Renal cortex interstitium (tissue), 15 donors: Measurements from ENCODE around the gene QSOX1. TPM values are rescaled to one million over a fixed set of nuclear protein-coding genes. Genes with fewer than 3 reads are reported as not detected.
"Not testable (repeated sequence)": the region's sequence is repeated elsewhere in the genome, so short reads cannot be mapped to it uniquely, and the experiment has no call there.

Experiments
- DNase-seq, 11 donors: peaks; one replicate each; pipeline ENCODE4 v3.0.0-alpha.2; 2013; ENCODE audit warnings: low read depth in 9 of 11, low spot score in 4 of 11; ENCODE audit errors: extremely low read depth in 1 of 11
- long read RNA-seq, 16 experiments: transcript quantifications; one replicate each; lab custom pipeline, GENCODE V29; 2026
- polyA plus RNA-seq, 3 donors: library from polyadenylated mRNA; unstranded; fragments of 120-200 nt; gene quantifications; one replicate each; pipeline ENCODE4 v1.2.1, GENCODE V29; 2013; ENCODE audit not compliant: insufficient read length in 3 of 3

The QSOX1 gene, protein sequence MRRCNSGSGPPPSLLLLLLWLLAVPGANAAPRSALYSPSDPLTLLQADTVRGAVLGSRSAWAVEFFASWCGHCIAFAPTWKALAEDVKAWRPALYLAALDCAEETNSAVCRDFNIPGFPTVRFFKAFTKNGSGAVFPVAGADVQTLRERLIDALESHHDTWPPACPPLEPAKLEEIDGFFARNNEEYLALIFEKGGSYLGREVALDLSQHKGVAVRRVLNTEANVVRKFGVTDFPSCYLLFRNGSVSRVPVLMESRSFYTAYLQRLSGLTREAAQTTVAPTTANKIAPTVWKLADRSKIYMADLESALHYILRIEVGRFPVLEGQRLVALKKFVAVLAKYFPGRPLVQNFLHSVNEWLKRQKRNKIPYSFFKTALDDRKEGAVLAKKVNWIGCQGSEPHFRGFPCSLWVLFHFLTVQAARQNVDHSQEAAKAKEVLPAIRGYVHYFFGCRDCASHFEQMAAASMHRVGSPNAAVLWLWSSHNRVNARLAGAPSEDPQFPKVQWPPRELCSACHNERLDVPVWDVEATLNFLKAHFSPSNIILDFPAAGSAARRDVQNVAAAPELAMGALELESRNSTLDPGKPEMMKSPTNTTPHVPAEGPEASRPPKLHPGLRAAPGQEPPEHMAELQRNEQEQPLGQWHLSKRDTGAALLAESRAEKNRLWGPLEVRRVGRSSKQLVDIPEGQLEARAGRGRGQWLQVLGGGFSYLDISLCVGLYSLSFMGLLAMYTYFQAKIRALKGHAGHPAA
- polyA plus RNA-seq: 10 to 100 TPM; 53.2 to 62.6 (median 60.7) TPM
- long read RNA-seq, donor 1, full-length matches to known transcripts: 4 of 4 reads
- long read RNA-seq, donor 1, partial matches to known transcripts: 0 of 4 reads
- long read RNA-seq, donor 1, other reads (novel, unspliced or antisense): 0 of 4 reads
- long read RNA-seq, donor 2, full-length matches to known transcripts: 9 of 9 reads
- long read RNA-seq, donor 2, partial matches to known transcripts: 0 of 9 reads
- long read RNA-seq, donor 2, other reads (novel, unspliced or antisense): 0 of 9 reads
- long read RNA-seq, donor 3, full-length matches to known transcripts: 11 of 16 reads
- long read RNA-seq, donor 3, partial matches to known transcripts: 5 of 16 reads
- long read RNA-seq, donor 3, other reads (novel, unspliced or antisense): 0 of 16 reads
- long read RNA-seq, donor 4, full-length matches to known transcripts: 14 of 19 reads
- long read RNA-seq, donor 4, partial matches to known transcripts: 0 of 19 reads
- long read RNA-seq, donor 4, other reads (novel, unspliced or antisense): 5 of 19 reads
- long read RNA-seq, donor 5: 0 reads
- long read RNA-seq, donor 6, full-length matches to known transcripts: 5 of 5 reads
- long read RNA-seq, donor 6, partial matches to known transcripts: 0 of 5 reads
- long read RNA-seq, donor 6, other reads (novel, unspliced or antisense): 0 of 5 reads
- long read RNA-seq, donor 7, full-length matches to known transcripts: 9 of 9 reads
- long read RNA-seq, donor 7, partial matches to known transcripts: 0 of 9 reads
- long read RNA-seq, donor 7, other reads (novel, unspliced or antisense): 0 of 9 reads
- long read RNA-seq, donor 8, full-length matches to known transcripts: 15 of 15 reads
- long read RNA-seq, donor 8, partial matches to known transcripts: 0 of 15 reads
- long read RNA-seq, donor 8, other reads (novel, unspliced or antisense): 0 of 15 reads
- long read RNA-seq, donor 9, full-length matches to known transcripts: 11 of 11 reads
- long read RNA-seq, donor 9, partial matches to known transcripts: 0 of 11 reads
- long read RNA-seq, donor 9, other reads (novel, unspliced or antisense): 0 of 11 reads
- long read RNA-seq, donor 10, full-length matches to known transcripts: 13 of 13 reads
- long read RNA-seq, donor 10, partial matches to known transcripts: 0 of 13 reads
- long read RNA-seq, donor 10, other reads (novel, unspliced or antisense): 0 of 13 reads
- long read RNA-seq, donor 11, full-length matches to known transcripts: 13 of 13 reads
- long read RNA-seq, donor 11, partial matches to known transcripts: 0 of 13 reads
- long read RNA-seq, donor 11, other reads (novel, unspliced or antisense): 0 of 13 reads
- long read RNA-seq, donor 12, full-length matches to known transcripts: 2 of 16 reads
- long read RNA-seq, donor 12, partial matches to known transcripts: 14 of 16 reads
- long read RNA-seq, donor 12, other reads (novel, unspliced or antisense): 0 of 16 reads
- long read RNA-seq, donor 13, full-length matches to known transcripts: 18 of 98 reads
- long read RNA-seq, donor 13, partial matches to known transcripts: 80 of 98 reads
- long read RNA-seq, donor 13, other reads (novel, unspliced or antisense): 0 of 98 reads
- long read RNA-seq, donor 14, full-length matches to known transcripts: 7 of 7 reads
- long read RNA-seq, donor 14, partial matches to known transcripts: 0 of 7 reads
- long read RNA-seq, donor 14, other reads (novel, unspliced or antisense): 0 of 7 reads
- long read RNA-seq, donor 15, full-length matches to known transcripts: 6 of 21 reads
- long read RNA-seq, donor 15, partial matches to known transcripts: 15 of 21 reads
- long read RNA-seq, donor 15, other reads (novel, unspliced or antisense): 0 of 21 reads
- long read RNA-seq, donor 16, full-length matches to known transcripts: 35 of 148 reads
- long read RNA-seq, donor 16, partial matches to known transcripts: 108 of 148 reads
- long read RNA-seq, donor 16, other reads (novel, unspliced or antisense): 5 of 148 reads

DNA sequence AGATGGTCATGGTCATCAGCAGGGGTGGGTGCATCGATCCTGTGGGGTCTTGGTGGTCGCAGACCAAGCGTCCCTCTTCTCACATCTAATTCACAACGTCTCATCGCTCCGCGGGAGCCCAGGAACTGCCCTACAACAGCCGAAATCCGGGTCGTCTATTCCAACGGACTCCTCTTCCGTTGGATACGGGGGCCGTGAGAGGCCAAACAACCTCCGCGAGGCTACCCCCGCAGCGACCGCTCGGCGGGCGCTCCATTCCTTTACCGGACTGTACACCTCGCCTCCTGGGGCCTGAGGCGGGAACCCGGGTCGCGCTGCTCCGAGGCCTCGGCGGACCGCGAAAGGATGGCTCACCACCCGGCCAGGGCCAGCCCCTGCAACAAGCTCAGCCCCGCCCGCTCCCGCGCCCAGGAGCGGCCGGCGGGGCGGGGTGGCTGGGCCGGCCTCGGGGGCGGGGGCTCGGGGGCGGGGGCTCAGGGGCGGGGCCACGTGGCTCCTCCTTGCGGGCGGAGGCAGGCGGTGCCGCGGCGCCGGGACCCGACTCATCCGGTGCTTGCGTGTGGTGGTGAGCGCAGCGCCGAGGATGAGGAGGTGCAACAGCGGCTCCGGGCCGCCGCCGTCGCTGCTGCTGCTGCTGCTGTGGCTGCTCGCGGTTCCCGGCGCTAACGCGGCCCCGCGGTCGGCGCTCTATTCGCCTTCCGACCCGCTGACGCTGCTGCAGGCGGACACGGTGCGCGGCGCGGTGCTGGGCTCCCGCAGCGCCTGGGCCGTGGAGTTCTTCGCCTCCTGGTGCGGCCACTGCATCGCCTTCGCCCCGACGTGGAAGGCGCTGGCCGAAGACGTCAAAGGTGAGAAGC lies at the start of gene QSOX1:
QSOX1 (plus strand) TSS at position 545 of the 857 bp plus-strand sequence; CDS start at position 584, 39 bp downstream.
- peak; percentile 66 to 85 (median 78) for DNase-seq

DNA sequence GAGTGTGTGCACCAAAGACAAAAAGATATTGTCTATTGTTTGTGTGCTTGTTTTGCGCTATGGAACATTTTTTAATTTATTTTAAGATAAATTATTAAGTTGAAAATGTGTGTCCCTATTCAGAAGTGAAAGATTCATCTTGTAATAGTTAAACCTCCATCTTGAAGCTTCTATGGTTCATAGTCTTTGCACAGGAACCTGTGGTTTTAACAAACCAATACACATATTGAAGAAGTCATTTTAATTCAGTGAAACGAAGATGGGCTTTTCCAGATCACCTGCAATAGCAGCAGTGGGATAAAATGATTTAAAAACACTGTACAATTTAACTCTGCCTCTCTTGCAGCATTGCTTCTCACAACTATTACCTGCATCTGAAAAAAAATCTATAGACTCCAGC lies 42.6 kb upstream of the QSOX1 start:
- no peak for DNase-seq

DNA sequence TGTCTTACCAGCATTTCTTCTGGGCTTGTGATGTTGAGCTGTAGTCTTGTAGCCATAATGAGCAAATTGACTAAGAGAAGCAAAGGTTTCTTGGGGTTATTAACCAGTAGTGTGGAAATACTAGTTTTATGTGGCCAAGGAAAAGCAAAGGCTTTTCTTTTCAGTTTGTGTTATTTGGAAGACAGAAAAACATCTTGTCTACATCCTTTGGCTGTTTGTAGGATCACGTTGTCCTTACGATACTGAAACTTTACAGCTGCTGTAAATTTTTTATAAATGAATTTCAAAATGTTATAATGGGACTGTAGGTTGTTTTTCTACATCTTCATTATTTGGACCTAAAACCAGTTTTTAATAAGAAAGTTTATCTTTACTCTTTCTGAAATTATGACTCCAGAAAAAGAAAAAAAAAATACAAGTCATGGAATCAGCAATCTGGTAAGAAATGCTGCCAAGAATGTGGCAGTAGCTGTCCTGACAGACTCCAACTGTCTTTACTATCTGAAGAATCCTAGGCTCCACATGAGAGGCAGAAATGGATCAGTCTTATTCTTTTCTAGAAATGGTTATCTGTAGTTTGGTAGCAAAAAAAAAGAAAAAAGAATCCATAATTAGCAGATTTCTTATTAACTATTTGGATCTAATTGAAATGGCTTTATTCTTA lies 41.6 kb upstream of the QSOX1 start:
- DNase-seq: peak in 6 of 11 donors; percentile 8 to 39 (median 26)

DNA sequence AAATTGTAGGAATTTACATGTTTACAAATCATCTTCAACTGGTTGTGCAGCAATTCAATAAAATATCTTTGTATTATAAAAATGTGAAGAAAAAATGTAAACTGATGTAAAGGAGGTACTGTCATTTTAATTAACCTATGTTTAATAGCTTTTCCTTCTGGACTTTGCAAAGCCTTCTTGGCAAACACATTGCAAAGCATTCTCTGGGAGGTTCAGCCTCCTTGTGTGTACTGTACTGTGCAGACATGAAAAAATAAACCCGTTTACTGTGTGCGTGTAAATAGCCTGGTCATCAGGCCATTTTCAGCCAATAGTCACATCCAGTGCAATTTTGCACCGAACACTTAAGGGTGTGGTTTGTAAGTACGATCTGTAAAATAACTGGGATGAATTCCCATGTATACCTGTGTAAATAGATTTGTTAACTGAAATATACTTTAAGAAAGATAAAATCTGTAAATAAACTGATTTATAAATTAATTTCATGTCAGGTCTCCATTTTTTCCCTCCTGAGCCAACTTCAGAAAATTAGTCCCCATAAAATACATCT lies 40.2 kb upstream of the QSOX1 start:
- no peak for DNase-seq

DNA sequence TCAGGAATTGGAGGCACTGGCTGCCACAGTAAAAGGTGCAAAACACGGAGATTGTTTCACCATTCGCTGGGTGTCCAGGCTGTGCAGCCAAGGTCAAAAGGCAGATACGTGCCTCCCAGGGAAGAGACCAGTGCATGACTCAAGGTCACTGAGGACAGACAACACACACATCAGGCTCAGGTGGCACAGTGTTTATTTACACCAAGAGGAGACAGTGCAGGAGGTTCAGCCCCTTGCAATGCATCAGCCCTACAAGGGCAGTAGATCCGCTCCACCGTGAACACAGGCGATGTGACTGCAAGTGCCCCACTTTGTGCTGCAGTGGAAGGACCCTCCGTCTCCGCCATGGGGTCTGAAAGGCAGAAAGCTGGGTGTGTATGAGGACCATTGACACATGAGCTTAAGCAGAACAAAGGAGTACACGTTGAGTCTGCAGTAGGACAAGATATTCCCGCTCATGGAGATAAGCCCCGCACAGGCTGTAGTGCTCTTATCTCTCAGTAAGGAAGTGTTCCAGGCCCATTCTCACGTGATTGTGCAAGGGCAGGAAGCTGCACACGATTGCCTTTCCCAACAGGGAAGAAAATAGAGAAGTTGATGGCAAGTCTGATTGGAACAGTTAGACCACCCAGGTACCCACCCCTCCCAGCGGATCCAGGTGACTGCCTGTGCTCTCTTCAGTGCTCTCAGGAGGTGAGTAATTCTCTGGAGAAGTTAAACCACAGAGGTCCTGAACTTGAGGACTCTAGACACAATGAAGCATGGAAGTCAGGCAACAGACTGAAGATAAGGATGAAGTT lies 37.5 kb upstream of the QSOX1 start:
- DNase-seq: no peak

DNA sequence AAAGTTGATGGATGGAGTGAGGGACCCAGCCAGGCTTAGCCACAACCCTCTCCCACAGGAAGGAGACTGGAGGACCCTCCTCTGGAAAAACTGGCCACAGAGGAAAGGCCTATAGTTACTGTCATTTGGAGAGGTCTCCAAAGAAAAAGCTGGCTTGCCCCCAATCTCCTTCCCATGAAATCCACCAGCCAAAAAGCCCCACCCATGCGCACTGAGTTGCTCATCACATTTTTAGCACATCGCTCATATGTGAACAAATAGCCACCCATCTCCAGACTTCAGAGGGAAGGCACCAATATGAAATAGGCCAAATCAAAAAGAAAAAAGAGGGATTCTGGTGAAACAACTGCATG lies 36.9 kb upstream of the QSOX1 start:
- DNase-seq: no peak

DNA sequence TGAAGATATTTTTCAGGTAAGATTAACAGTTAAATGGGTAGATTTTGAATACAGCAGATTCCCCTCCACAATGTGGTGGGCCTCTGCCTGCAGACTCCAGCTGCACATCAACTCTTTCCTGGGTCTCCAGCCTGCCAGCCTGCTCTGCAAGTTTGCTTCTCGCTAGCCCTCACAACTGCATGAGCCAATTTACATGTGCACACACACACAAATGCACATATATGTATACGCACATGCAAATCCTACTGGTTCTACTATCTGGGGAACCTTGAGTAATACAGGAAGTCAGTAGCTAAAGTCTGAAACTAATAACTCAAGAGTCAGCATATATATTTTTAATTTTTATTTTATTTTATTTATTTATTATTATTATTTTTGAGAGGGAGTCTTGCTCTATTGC lies 34.8 kb upstream of the QSOX1 start:
- no peak for DNase-seq

DNA sequence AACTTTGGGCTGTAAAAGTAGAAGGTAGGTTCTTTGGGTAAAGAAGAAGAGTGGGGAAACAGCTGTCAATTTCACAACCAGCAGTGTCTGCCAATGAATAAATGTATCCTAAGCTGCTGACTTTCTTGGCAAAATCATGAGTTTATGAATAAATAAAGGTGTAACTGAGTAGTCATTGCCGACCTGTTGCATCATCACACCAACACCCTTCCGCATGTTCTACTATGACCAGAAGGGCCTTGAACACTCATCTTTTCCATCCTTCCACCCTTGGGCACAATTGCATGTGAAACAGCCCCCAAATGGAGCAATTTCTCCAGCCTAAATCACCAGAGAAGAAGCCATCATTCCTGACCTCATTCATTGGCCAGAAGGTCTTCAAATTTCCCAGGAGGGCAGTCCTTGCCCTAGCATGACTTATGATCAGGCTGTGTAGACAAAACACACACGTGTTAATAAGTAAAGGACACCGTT lies 31.2 kb upstream of the QSOX1 start:
- DNase-seq: no peak

DNA sequence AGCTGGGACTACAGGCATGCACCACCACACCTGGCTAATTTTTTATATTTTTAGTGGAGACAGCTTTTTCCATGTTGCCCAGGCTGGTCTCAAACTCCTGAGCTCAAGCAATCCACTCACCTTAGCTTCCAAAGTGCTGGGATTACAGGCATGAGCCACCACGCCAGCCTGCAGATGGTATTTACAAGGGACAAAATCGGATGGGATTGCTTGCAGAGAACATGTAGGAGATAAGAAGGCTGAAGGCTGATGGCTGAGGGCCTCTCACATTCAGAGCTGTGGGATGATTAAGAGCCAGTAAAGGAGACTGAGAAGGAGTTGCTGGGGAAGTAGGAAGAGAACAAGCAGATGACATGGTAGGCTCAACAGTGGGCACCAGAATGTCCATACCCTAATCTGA lies 24.0 kb upstream of the QSOX1 start:
- no peak for DNase-seq

DNA sequence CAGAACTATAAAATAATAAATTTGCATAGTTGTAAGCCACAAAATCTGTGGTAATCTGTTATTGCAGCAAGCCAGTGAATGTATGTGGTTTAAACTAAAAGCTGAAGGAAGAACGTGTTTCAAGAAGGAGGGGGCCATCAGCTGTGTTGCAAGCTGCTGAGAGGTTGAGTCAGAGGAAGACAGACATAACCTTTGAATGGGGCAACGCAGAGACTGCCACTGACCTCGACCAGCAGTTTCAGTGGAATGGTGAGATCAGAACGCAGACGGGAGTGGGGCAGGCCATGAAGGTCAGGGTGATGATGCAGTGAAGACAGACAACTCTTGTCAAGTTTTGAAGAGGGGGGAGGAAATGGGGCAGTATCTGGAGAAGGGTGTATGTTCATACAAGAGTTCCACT lies 23.2 kb upstream of the QSOX1 start:
- DNase-seq: no peak

DNA sequence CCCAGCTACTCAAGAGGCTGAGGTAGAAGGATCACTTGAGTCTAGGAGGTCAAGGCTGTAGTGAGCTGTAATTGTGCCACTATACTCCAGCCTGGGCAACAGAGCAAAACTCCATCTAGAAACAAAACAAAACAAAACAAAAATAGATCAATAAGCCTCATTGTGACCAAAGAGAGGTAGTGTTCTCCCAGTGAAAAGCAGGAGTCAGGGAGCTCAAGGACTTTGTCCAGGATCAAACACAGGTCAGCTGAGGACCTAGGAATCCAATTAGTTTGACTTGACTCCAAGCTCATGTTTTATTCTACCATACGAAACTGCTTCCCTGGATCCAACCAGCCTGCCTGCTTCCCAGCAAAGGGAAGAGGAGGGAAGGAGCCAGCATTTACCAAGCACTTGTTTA lies 21.5 kb upstream of the QSOX1 start:
- no peak for DNase-seq

DNA sequence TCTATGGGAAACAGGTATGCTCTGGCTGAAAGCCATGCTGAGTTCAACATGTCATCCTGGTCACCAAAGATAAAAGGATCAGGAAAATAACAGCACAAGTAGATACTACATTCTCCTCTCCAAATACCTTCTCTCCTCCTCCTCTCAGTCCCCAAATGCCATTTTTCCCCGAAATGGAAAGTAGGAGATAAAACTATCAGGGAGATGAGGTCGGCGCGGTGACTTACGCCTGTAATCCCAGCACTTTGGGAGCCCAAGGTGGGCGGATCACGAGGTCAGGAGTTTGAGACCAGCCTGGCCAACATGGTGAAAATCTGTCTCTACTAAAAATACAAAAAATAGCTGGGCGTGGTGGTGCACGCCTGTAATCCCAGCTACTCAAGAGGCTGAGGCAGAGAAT lies 21.0 kb upstream of the QSOX1 start:
- not testable (repeated sequence) for DNase-seq

DNA sequence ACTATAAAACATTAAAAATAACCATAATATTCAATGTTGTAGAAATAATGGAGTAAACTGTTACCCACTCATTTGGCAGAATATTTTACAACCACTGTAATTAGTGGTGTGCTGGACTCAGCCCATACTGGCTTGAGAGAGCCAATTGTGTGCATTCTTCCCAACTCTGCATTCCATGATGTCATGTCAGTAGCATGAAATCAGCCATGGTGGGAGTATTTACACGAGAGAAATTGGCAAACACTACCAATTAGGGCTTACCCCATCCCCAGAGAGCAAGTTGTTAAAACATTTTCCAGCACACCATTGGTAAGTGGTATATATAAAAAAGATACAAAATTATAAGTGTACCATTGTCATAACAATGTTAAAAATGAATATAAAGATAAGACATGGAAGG lies 19.1 kb upstream of the QSOX1 start:
- no peak for DNase-seq
